ENCODE measurements around the gene UBTD2. TPM values are rescaled to one million over a fixed set of nuclear protein-coding genes. Genes with fewer than 3 reads are reported as not detected.

UBTD2 gene
- total RNA-seq, 1 experiment from 2014 or later = 42.6 TPM

DNA sequence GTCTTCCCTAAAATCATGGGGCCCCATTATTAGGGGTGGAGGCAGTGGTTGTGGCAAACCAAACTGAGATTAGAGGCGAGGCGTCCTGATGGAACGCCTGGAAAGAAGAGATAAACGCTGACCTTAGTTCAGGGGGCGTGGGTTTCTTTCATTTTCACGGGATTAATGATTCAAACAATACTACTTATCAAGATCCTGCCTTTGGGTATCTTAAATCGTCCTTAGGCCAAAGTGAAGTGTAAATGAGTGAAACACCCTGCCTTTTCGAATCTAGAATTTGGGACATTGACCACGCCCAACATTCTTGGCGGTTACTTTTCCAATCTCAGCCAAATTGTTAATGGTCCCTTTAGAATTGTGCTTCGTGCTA, 1.0 kb upstream of the UBTD2 start:
- Histone ChIP-seq H3K27ac (ENCODE audit: insufficient read length, low read depth, low read length) (no peak overlapping the region), H3K9ac (ENCODE audit: extremely low read depth, insufficient read length, low read length) (peak overlapping the region; percentile 73), H2BK15ac (ENCODE audit: low read depth, low read length) (no peak overlapping the region), H3K27me3 (ENCODE audit: insufficient read depth, low read length) (no peaks in the 10 kb centered on the region), H3K4me2 (ENCODE audit: insufficient read depth, insufficient read length, low read length) (peak overlapping the region; percentile 72), H3K4ac (ENCODE audit: low read depth, low read length) (no peak overlapping the region), H4K8ac (replicated peaks; ENCODE audit: insufficient read length, low read depth, low read length) (no peak overlapping the region), H3K79me2 (ENCODE audit: insufficient read depth, low read length) (peaks cover 28% of the 10 kb centered on the region; the same call in 1 of the 2 replicates), H2AFZ (ENCODE audit: low read length) (no peak overlapping the region), H3K79me1 (ENCODE audit: insufficient read depth, low read depth, low read length, poor library complexity, severe bottlenecking) (no peaks in the 10 kb centered on the region), H3T11ph (ENCODE audit: low read length) (no peak overlapping the region), H3K18ac (ENCODE audit: insufficient read length, low read depth, low read length) (no peak overlapping the region), H2BK5ac (ENCODE audit: insufficient read length, low read length) (no peak overlapping the region), H3K23me2 (ENCODE audit: insufficient read length, low read depth, low read length, poor library complexity, severe bottlenecking) (peaks cover 6% of the 10 kb centered on the region), H4K91ac (ENCODE audit: insufficient read length, low read depth, low read length) (no peak overlapping the region), H3K14ac (ENCODE audit: insufficient read depth, low read length) (peak overlapping the region; percentile 85; the same call in 1 of the 2 replicates), H2AK5ac (ENCODE audit: insufficient read length, low read length) (no peak overlapping the region), H2BK12ac (ENCODE audit: insufficient read length, low read depth, low read length) (no peak overlapping the region), H3K4me1 (ENCODE audit: insufficient read depth, low read length) (peaks cover 4% of the 10 kb centered on the region; the same call in 1 of the 2 replicates), H3K23ac (ENCODE audit: insufficient read length, low read depth, low read length) (no peak overlapping the region), H2BK20ac (ENCODE audit: low read depth, low read length, poor library complexity, severe bottlenecking) (no peak overlapping the region), H4K5ac (ENCODE audit: insufficient read length, low read depth, low read length) (no peak overlapping the region), H3K9me3 (ENCODE audit: control insufficient read depth, low read depth, low read length) (no peaks in the 10 kb centered on the region), H2BK120ac (ENCODE audit: low read depth, low read length, poor library complexity, severe bottlenecking) (no peak overlapping the region), H4K20me1 (ENCODE audit: control insufficient read depth, insufficient read depth, insufficient read length) (no peaks in the 10 kb centered on the region), H3K56ac (ENCODE audit: insufficient read length, low read depth, low read length) (no peak overlapping the region)
- TF ChIP-seq, protein P1, sequence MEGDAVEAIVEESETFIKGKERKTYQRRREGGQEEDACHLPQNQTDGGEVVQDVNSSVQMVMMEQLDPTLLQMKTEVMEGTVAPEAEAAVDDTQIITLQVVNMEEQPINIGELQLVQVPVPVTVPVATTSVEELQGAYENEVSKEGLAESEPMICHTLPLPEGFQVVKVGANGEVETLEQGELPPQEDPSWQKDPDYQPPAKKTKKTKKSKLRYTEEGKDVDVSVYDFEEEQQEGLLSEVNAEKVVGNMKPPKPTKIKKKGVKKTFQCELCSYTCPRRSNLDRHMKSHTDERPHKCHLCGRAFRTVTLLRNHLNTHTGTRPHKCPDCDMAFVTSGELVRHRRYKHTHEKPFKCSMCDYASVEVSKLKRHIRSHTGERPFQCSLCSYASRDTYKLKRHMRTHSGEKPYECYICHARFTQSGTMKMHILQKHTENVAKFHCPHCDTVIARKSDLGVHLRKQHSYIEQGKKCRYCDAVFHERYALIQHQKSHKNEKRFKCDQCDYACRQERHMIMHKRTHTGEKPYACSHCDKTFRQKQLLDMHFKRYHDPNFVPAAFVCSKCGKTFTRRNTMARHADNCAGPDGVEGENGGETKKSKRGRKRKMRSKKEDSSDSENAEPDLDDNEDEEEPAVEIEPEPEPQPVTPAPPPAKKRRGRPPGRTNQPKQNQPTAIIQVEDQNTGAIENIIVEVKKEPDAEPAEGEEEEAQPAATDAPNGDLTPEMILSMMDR (conservative IDR thresholded peaks at IDR 0.05) = no peak
- DNase-seq = no peak
- H3K4me1 Mint-ChIP-seq = peaks cover 30 to 34% of the 10 kb centered on the region in 2 experiments
- no CpG with 5 or more reads among the region's 11 CpGs for WGBS (ENCODE audit: extremely low coverage, insufficient read length, low lambda C conversion rate)
- peak overlapping the region; percentile 95 to 96 for H3K4me3 Mint-ChIP-seq
- peak overlapping the region; percentile 97 to 99 (median 97); a peak in 4 of 7 replicates for H3K27ac Mint-ChIP-seq
- no peaks in the 10 kb centered on the region; a peak in 1 of 5 replicates for H3K9me3 Mint-ChIP-seq
- no peaks in the 10 kb centered on the region for H3K27me3 Mint-ChIP-seq (ENCODE audit: low read depth)
- H3K36me3 Mint-ChIP-seq (ENCODE audit: insufficient read depth in 1 of 3, low read depth in 3 of 3) = peaks cover 0 to 5% (median 0%) of the 10 kb centered on the region in 3 experiments; a peak in 1 of 7 replicates
